Activated naive CD8-positive, alpha-beta T cell treated with anti-CD3 and anti-CD28 coated beads, Interleukin-2, amount 10 ng/mL, durations not matched to agents 7 days and 5 days (primary cell): Measurements from ENCODE around the gene TMPRSS7. TPM values are rescaled to one million over a fixed set of nuclear protein-coding genes. Genes with fewer than 3 reads are reported as not detected.

ENCODE experiments used
- ATAC-seq: fragments of 150-1000 bp; cut with Tn5 transposase; one replicate; pipeline ENCODE4 v1.10.0; 2021; ENCODE audit warnings: low read depth, moderate library complexity
- POLR2A ChIA-PET: fragments of 350-600 bp; sonication (Branson Sonifier 250); formaldehyde crosslinking; loops from one replicate; lab custom pipeline; 2021; ENCODE audit warnings: antibody characterized with exemption; lab: Charles Lee
- DNase-seq: peaks from one replicate; pipeline ENCODE4 v3.0.0; 2021
- H3K27ac Mint-ChIP-seq: one replicate; pipeline ENCODE4 v1.8.0; 2022; ENCODE audit warnings: mild to moderate bottlenecking, mixed read lengths
- H3K27me3 Mint-ChIP-seq: one replicate; pipeline ENCODE4 v1.8.0; 2022; ENCODE audit warnings: mild to moderate bottlenecking, moderate library complexity, mixed read lengths
- H3K36me3 Mint-ChIP-seq: one replicate; pipeline ENCODE4 v1.8.0; 2021; ENCODE audit warnings: mild to moderate bottlenecking, mixed read lengths
- H3K4me1 Mint-ChIP-seq: one replicate; pipeline ENCODE4 v1.8.0; 2021; ENCODE audit warnings: mixed read lengths
- H3K4me3 Mint-ChIP-seq: one replicate; pipeline ENCODE4 v1.8.0; 2022; ENCODE audit warnings: mild to moderate bottlenecking, moderate library complexity, mixed read lengths
- H3K9me3 Mint-ChIP-seq: one replicate; pipeline ENCODE4 v1.8.0; 2021; ENCODE audit warnings: mixed read lengths
- total RNA-seq, 2 experiments: library from RNA; stranded (reverse); gene quantifications; one replicate each; pipeline ENCODE4 v1.2.3, GENCODE V29; 2021

The TMPRSS7 gene
- total RNA-seq, 2 experiments from 2014 or later = not detected

GRCh38 chr3:112085735-112086075 is 51.2 kb downstream of the TMPRSS7 start:
- Mint-ChIP-seq H3K27ac (peak overlapping the region; percentile 15), H3K36me3 (peaks cover 2% of the 10 kb centered on the region)
- peak; percentile 3 for ATAC-seq

GRCh38 chr3:112086076-112086854 is 51.7 kb downstream of the TMPRSS7 start, which contains the start of gene C3orf52:
Gene C3orf52, plus strand, starts transcription at chr3:112086389. Its CDS starts 19 bp downstream, at chr3:112086408.
- H3K36me3 Mint-ChIP-seq = peaks cover 2% of the 10 kb centered on the region
- POLR2A ChIA-PET = no interaction called here
- no peaks in the 10 kb centered on the region for H3K9me3 Mint-ChIP-seq
- peaks cover 27% of the 10 kb centered on the region for H3K4me1 Mint-ChIP-seq
- peaks cover 22% of the 10 kb centered on the region for H3K27me3 Mint-ChIP-seq
- ATAC-seq (peak; percentile 88), DNase-seq (peak; percentile 75)
- H3K27ac Mint-ChIP-seq = peak within 1 kb of the TSS; percentile 75
- H3K4me3 Mint-ChIP-seq = peak within 1 kb of the TSS; percentile 84

More at GRCh38 chr3:112085735-112086075, 51.2 kb downstream of the TMPRSS7 start:
- H3K27me3 Mint-ChIP-seq = peaks cover 22% of the 10 kb centered on the region
- POLR2A ChIA-PET = no interaction called here
- H3K9me3 Mint-ChIP-seq = no peaks in the 10 kb centered on the region
- no peak for DNase-seq
- H3K4me1 Mint-ChIP-seq = peaks cover 21% of the 10 kb centered on the region
- H3K4me3 Mint-ChIP-seq = peak overlapping the region; percentile 84

GRCh38 chr3:112086875-112087524 is 52.5 kb downstream of the TMPRSS7 start:
- H3K4me3 Mint-ChIP-seq = peak overlapping the region; percentile 84
- no peaks in the 10 kb centered on the region for H3K9me3 Mint-ChIP-seq
- H3K36me3 Mint-ChIP-seq = peaks cover 2% of the 10 kb centered on the region
- no peak for DNase-seq
- ATAC-seq = no peak
- H3K27ac Mint-ChIP-seq = peak overlapping the region; percentile 75
- POLR2A ChIA-PET = no interaction called here
- H3K27me3 Mint-ChIP-seq = peaks cover 22% of the 10 kb centered on the region
- H3K4me1 Mint-ChIP-seq = peaks cover 24% of the 10 kb centered on the region

- peaks cover 2% of the 10 kb centered on the region for H3K36me3 Mint-ChIP-seq
- H3K27me3 Mint-ChIP-seq = peaks cover 22% of the 10 kb centered on the region
- ATAC-seq = no peak
- H3K4me3 Mint-ChIP-seq = peak overlapping the region; percentile 84
- peaks cover 30% of the 10 kb centered on the region for H3K4me1 Mint-ChIP-seq
- no peak overlapping the region for H3K27ac Mint-ChIP-seq
- POLR2A ChIA-PET = no interaction called here
- H3K9me3 Mint-ChIP-seq = no peaks in the 10 kb centered on the region
- DNase-seq = no peak
Observed at GRCh38 chr3:112087746-112088145, 53.2 kb downstream of the TMPRSS7 start.

GRCh38 chr3:112088944-112089343 is 54.4 kb downstream of the TMPRSS7 start:
- no peak overlapping the region for H3K27ac Mint-ChIP-seq
- peaks cover 2% of the 10 kb centered on the region for H3K36me3 Mint-ChIP-seq
- DNase-seq (no peak), ATAC-seq (no peak)
- H3K4me1 Mint-ChIP-seq = peaks cover 37% of the 10 kb centered on the region
- H3K9me3 Mint-ChIP-seq = no peaks in the 10 kb centered on the region
- POLR2A ChIA-PET = interaction anchor here (0.9 kb wide), 1 partner anchor 9 kb away, joined by 3 read pairs; no protein-coding TSS in a partner anchor
- H3K4me3 Mint-ChIP-seq = no peak overlapping the region
- H3K27me3 Mint-ChIP-seq = peaks cover 22% of the 10 kb centered on the region

- POLR2A ChIA-PET = interaction anchor here (0.6 to 0.8 kb wide), 3 partner anchors 14 to 1316 kb away, joined by 4 to 5 read pairs (median 4); no protein-coding TSS in a partner anchor
- peaks cover 35% of the 10 kb centered on the region for H3K4me1 Mint-ChIP-seq
- no peak overlapping the region for H3K27ac Mint-ChIP-seq
- H3K36me3 Mint-ChIP-seq = peaks cover 2% of the 10 kb centered on the region
- no peak for DNase-seq
- no peak for ATAC-seq
- peak overlapping the region; percentile 7 for H3K4me3 Mint-ChIP-seq
- H3K27me3 Mint-ChIP-seq = peaks cover 15% of the 10 kb centered on the region
- no peaks in the 10 kb centered on the region for H3K9me3 Mint-ChIP-seq
Observed at GRCh38 chr3:112089956-112090886, 55.7 kb downstream of the TMPRSS7 start.

- Mint-ChIP-seq H3K4me3 (peak overlapping the region; percentile 7), H3K27me3 (peaks cover 14% of the 10 kb centered on the region), H3K36me3 (peaks cover 4% of the 10 kb centered on the region), H3K9me3 (no peaks in the 10 kb centered on the region), H3K27ac (peak overlapping the region; percentile 52), H3K4me1 (peaks cover 32% of the 10 kb centered on the region)
- ATAC-seq (no peak), DNase-seq (no peak)
- POLR2A ChIA-PET = interaction anchor here (0.6 to 0.8 kb wide), 3 partner anchors 14 to 1315 kb away, joined by 4 to 5 read pairs (median 4); no protein-coding TSS in a partner anchor
Observed at GRCh38 chr3:112090887-112091586, 56.5 kb downstream of the TMPRSS7 start.

- Mint-ChIP-seq H3K9me3 (no peaks in the 10 kb centered on the region), H3K4me1 (peaks cover 26% of the 10 kb centered on the region), H3K27me3 (peaks cover 6% of the 10 kb centered on the region), H3K27ac (peak overlapping the region; percentile 44), H3K4me3 (peak overlapping the region; percentile 5), H3K36me3 (peaks cover 4% of the 10 kb centered on the region)
- POLR2A ChIA-PET = no interaction called here
- ATAC-seq (no peak), DNase-seq (no peak)
Observed at GRCh38 chr3:112092496-112093179, 58.1 kb downstream of the TMPRSS7 start.

GRCh38 chr3:112093180-112093522 is 58.6 kb downstream of the TMPRSS7 start:
- Mint-ChIP-seq H3K9me3 (no peaks in the 10 kb centered on the region), H3K36me3 (peaks cover 4% of the 10 kb centered on the region), H3K4me3 (no peak overlapping the region), H3K27me3 (peaks cover 2% of the 10 kb centered on the region), H3K27ac (no peak overlapping the region), H3K4me1 (peaks cover 26% of the 10 kb centered on the region)
- POLR2A ChIA-PET = no interaction called here
- ATAC-seq (no peak), DNase-seq (no peak)

- ATAC-seq = no peak
- Mint-ChIP-seq H3K4me1 (peaks cover 21% of the 10 kb centered on the region), H3K27ac (no peak overlapping the region), H3K36me3 (peaks cover 2% of the 10 kb centered on the region), H3K27me3 (no peaks in the 10 kb centered on the region), H3K9me3 (no peaks in the 10 kb centered on the region), H3K4me3 (no peak overlapping the region)
- DNase-seq = no peak
- POLR2A ChIA-PET = no interaction called here
Observed at GRCh38 chr3:112095731-112096130, 61.2 kb downstream of the TMPRSS7 start.

GRCh38 chr3:112096176-112096575 is 61.6 kb downstream of the TMPRSS7 start:
- DNase-seq (no peak), ATAC-seq (no peak)
- POLR2A ChIA-PET = no interaction called here
- Mint-ChIP-seq H3K4me1 (peaks cover 16% of the 10 kb centered on the region), H3K27me3 (no peaks in the 10 kb centered on the region), H3K9me3 (no peaks in the 10 kb centered on the region), H3K36me3 (peaks cover 2% of the 10 kb centered on the region), H3K27ac (no peak overlapping the region), H3K4me3 (no peak overlapping the region)

GRCh38 chr3:112097378-112097777 is 62.8 kb downstream of the TMPRSS7 start:
- peaks cover 14% of the 10 kb centered on the region for H3K4me1 Mint-ChIP-seq
- H3K36me3 Mint-ChIP-seq = peaks cover 2% of the 10 kb centered on the region
- ATAC-seq (no peak), DNase-seq (no peak)
- no peak overlapping the region for H3K4me3 Mint-ChIP-seq
- H3K27ac Mint-ChIP-seq = no peak overlapping the region
- POLR2A ChIA-PET = no interaction called here
- H3K9me3 Mint-ChIP-seq = no peaks in the 10 kb centered on the region
- no peaks in the 10 kb centered on the region for H3K27me3 Mint-ChIP-seq
